ENCODE results near the gene TSPAN9. TPM values are rescaled to one million over a fixed set of nuclear protein-coding genes. Genes with fewer than 3 reads are reported as not detected.

TSPAN9 gene
- total RNA-seq, 3 donors from 2014 or later (not counting 1 experiment from before 2014, with no cell fraction given) = 0.86 to 1.6 (median 1.1) TPM

GRCh38 chr12:3078086-3078820 lies 1.1 kb downstream of the TSPAN9 start:
- Histone ChIP-seq H3K4me3 (ENCODE audit: low read length) (no peak overlapping the region), H3K27me3 (ENCODE audit: control insufficient read depth, insufficient read depth, low read length) (peaks cover 3% of the 10 kb centered on the region), H3K36me3 (ENCODE audit: control insufficient read depth, insufficient read depth, low read length) (no peaks in the 10 kb centered on the region), H3K27ac (ENCODE audit: low read length) (no peak overlapping the region), H3K9me3 (ENCODE audit: control insufficient read depth, insufficient read depth, low read length) (no peaks in the 10 kb centered on the region), H3K4me1 (ENCODE audit: control insufficient read depth, insufficient read depth, low read length) (peaks cover 14% of the 10 kb centered on the region)
- Mint-ChIP-seq H3K4me1 (peaks cover 0 to 12% of the 10 kb centered on the region in 2 donors), H3K9me3 (no peaks in the 10 kb centered on the region), H3K27ac (peak overlapping the region in 1 of 2 donors; percentile 31), H3K36me3 (no peaks in the 10 kb centered on the region), H3K4me3 (peak overlapping the region; percentile 80), H3K27me3 (ENCODE audit: low read depth in 2 of 2) (peaks cover 5 to 6% of the 10 kb centered on the region in 2 donors)
- 71% methylated on average over 8 of the region's 10 CpGs for WGBS (ENCODE audit: insufficient coverage)
- ATAC-seq = no peak
- no peak for TF ChIP-seq CTCF (IDR thresholded peaks at IDR 0.05)
- intact Hi-C loops (cut with micrococcal nuclease) = no loop called here
- no peak for DNase-seq

DNA sequence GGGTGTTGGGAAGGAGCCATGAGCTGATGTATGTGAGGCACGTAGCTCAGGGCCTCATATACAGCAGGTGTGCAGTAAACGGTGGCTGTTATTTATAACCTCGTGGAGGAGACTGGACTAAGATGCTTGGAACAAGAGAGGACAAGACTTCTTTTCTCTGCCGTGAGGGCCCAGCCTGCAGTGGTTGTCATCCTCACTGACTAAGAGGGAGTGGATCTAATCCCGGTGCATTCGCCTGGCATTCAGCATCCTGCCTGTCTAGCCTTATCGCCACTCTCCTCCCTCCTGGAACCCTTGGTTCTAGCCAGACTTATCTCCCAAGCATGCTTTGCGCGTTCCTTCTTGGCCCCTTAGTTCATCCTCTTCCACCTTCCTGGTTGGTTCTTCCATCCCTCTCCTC lies 3.9 kb downstream of the TSPAN9 start:
- H3K36me3 ChIP-seq (ENCODE audit: control insufficient read depth, insufficient read depth, low read length) = no peaks in the 10 kb centered on the region
- no peak overlapping the region for H3K4me3 ChIP-seq (ENCODE audit: low read length)
- no peak for ATAC-seq
- peaks cover 0 to 12% of the 10 kb centered on the region in 2 donors for H3K4me1 Mint-ChIP-seq
- no peaks in the 10 kb centered on the region for H3K27me3 ChIP-seq (ENCODE audit: control insufficient read depth, insufficient read depth, low read length)
- H3K4me1 ChIP-seq (ENCODE audit: control insufficient read depth, insufficient read depth, low read length) = peaks cover 12% of the 10 kb centered on the region
- intact Hi-C loops (cut with micrococcal nuclease) = no loop called here
- H3K4me3 Mint-ChIP-seq = no peak overlapping the region
- DNase-seq = no peak
- TF ChIP-seq CTCF (IDR thresholded peaks at IDR 0.05) = no peak
- no peaks in the 10 kb centered on the region for H3K9me3 ChIP-seq (ENCODE audit: control insufficient read depth, insufficient read depth, low read length)
- H3K27ac Mint-ChIP-seq = no peak overlapping the region
- no peak overlapping the region for H3K27ac ChIP-seq (ENCODE audit: low read length)
- H3K36me3 Mint-ChIP-seq = no peaks in the 10 kb centered on the region
- WGBS (ENCODE audit: insufficient coverage) = 90% methylated on average over 9 of the region's 9 CpGs
- H3K27me3 Mint-ChIP-seq (ENCODE audit: low read depth in 2 of 2) = peaks cover 0 to 3% of the 10 kb centered on the region in 2 donors
- H3K9me3 Mint-ChIP-seq = no peaks in the 10 kb centered on the region

- ATAC-seq = no peak
- no peaks in the 10 kb centered on the region for H3K27me3 ChIP-seq (ENCODE audit: control insufficient read depth, insufficient read depth, low read length)
- Mint-ChIP-seq H3K4me1 (peaks cover 0 to 7% of the 10 kb centered on the region in 2 donors), H3K9me3 (no peaks in the 10 kb centered on the region), H3K27me3 (ENCODE audit: low read depth in 2 of 2) (peaks cover 0 to 3% of the 10 kb centered on the region in 2 donors), H3K4me3 (no peak overlapping the region), H3K27ac (no peak overlapping the region), H3K36me3 (no peaks in the 10 kb centered on the region)
- H3K9me3 ChIP-seq (ENCODE audit: control insufficient read depth, insufficient read depth, low read length) = no peaks in the 10 kb centered on the region
- H3K4me1 ChIP-seq (ENCODE audit: control insufficient read depth, insufficient read depth, low read length) = peaks cover 5% of the 10 kb centered on the region
- TF ChIP-seq CTCF (IDR thresholded peaks at IDR 0.05) = no peak
- no peak overlapping the region for H3K27ac ChIP-seq (ENCODE audit: low read length)
- no peak for DNase-seq
- H3K36me3 ChIP-seq (ENCODE audit: control insufficient read depth, insufficient read depth, low read length) = no peaks in the 10 kb centered on the region
- WGBS (ENCODE audit: insufficient coverage) = 74% methylated on average over 7 of the region's 7 CpGs
- intact Hi-C loops (cut with micrococcal nuclease) = no loop called here
- no peak overlapping the region for H3K4me3 ChIP-seq (ENCODE audit: low read length)
Observed at GRCh38 chr12:3081886-3082285, 4.7 kb downstream of the TSPAN9 start.

Data from natural killer cell (primary cell).